ENCODE data around the gene TXNDC11.

TXNDC11 gene

DNA sequence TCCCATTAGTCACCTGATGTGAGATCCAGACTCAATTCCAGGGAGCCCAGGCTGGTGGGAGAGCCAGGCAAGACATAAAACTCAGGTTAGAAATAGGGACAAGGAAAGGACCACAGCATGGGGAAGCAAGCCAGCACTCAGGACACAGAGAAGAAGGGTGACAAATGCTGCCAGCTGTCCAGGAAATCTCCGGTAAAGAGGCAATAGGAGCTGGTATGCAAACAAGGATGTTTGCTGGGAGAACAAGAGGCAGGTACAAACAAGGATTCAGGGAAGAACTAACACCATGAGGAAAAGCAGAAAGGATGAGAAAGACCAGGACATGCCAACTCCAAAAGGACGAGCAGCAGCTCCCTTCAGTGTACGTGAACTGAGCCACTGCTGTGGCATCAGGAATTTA lies 10.2 kb upstream of the TXNDC11 start:
- no peak for DNase-seq

DNA sequence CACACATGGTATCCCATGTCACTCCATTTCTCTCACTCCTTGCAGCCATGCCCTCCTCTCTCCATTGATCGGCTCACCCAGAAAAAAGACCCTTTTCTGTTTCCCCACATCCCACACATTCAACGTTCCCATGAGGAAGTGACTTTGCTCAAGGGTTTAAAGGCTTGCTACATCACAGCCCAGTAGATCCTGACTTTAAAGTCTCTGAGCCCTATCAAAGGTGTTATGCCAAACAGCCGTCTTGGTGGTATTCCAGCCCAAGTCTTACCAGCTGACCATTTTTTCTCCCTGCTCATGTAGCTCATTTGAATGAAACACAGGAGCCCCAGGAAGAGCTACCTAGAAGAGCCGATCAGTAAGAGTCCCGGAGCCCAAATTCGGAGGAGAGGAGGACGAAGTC lies 7.4 kb upstream of the TXNDC11 start:
- DNase-seq = no peak

DNA sequence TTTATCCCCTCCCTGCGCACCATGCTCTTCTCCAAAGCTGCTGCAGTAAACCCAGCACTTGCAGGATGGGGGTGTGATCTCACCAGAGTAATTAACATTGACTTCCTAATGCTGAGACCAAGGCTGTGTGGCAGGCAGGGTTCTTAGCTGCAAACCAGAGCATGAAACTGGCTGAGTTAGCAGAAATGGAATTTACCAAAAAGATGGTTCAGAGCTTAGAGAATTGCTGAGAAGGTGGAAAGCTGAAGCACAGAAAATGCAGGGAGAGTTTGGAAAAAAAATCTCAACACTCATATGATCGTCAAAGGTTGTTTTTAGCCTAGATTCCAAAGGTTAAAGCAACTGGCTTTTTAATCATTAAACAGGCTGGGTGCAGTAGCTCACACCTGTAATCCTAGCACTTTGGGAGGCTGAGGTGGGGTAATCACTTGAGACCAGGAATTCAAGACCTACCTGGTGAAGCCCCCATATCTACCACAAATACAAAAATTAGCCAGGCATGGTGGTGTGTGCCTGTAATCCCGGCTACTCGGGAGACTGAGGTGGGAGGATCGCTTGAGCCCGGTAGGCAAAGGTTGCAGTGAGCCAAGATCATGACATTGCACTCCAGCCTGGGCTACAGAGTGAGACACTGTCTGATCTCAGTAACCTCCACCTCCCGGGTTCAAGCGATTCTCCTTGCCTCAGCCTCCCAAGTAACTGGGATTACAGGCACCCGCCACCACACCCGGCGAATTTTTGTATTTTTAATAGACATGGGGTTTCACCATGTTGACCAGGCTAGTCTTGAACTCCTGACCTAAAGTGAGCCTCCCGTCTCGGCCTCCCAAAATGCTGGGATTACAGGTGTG lies 6.0 kb upstream of the TXNDC11 start:
- DNase-seq = no peak

DNA sequence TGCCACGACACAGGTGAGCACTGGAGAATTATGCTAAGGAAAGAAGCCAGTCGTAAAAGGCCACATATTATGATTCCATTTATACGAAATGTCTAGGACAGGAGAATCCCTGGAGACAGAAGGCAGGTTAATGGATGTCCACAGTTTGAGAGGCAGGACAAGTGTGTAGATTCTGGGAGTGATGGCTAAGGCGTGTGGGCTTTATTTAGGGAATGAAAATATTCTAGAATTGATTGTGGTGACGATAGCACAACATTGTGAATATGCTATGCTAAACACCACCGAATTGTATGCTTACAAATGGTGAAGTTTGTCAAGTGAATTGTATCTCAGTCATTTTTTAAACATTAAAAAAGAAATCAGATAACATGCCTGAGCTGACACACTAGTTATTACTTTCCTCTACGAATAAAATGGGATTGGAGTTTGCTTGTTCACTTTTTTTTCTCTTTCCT lies 5.3 kb upstream of the TXNDC11 start:
- no peak for DNase-seq

DNA sequence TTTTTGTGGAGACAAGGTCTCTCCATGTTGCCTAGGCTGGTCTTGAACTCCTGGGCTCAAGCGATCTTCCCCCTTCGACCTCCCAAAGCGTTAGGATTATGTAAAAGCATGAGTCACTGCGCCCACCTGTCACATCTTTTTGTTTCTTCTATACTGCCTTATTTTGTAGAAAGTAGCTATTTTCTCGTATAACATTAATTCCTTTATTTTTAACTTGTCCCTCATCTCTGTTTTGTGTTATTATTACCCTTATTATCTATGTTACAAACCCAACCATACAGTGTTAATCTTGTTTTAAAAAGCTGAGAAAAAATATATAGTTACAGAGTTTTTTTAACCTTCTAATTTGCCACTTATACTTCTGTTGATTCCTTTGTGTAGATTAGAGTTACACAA lies 1.4 kb upstream of the TXNDC11 start:
- DNase-seq = no peak

DNA sequence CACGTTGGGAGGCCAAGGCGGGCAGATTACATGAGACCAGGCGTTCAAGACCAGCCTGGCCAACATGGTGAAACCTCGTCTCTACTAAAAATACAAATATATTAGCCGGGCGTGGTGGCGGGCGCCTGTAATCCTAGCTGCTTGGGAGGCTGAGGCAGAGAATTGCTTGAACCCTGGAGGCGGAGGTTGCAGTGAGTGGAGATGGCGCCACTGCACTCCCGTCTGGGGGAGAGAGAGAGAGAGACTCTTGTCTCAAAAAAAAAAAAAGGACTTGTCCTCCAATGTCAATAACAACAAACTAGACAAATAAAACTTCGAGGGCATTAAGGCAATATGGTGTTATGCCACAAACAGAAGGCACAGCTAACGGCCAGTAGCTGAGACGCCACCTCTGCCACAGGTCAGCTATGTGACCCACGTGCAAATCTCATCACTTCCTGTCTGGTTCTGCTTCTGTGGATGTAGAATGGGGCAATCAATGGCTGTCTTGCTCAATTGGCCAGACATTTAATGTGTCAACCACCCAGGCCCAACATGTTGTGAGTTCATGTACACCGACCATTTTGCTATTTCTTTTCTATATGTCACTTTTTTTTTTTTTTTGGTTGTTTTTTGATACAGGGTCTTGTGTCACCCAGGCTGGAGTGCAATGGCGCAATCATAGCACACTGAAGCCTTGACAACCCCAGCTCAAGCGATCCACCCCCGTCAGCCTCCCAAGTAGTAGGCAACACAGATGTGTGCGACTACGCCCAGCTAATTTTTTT lies 834 bp upstream of the TXNDC11 start:
- no peak for DNase-seq

DNA sequence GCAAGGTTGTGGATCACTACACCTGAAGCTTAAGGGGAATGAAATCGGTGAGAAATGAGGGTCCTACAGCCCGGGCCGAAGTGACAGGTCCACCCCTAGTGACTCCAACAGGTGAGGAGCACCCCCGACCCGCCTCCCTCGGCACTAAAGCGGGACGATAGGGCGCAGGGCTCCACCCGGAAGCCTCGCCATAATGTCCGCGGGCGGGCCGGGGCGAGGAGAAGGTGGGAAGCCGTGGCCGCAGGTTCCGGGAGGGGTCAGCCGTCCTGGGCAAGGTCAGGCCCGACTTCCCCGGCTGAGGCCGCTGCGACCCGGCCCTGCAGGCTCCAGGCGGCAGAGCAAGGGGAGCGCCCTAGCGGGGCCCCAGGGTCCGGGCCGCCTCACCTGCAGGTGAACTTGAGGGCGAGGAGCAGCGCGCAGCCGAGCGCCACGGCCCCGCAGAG lies 543 bp downstream of the TXNDC11 start:
- peak; percentile 9 for DNase-seq

DNA sequence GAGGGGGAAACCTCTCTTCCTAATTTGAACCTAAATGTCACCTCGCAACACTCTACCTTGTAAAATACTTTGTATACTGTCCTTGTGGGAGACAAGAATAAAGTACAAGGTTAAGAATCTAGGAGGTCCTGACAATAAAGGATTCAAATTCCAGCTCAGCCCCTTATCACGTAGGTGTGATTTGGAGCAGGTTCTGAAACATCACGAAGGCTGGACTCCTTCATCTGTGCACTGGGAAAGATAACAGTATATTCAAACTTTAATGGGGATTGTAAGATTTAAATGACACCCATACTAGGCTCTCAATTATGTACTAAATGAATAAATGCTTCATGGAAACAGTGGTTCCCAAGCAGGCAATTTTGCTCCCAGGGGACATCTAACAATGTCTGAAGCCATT lies 2.1 kb downstream of the TXNDC11 start:
- no peak for DNase-seq

DNA sequence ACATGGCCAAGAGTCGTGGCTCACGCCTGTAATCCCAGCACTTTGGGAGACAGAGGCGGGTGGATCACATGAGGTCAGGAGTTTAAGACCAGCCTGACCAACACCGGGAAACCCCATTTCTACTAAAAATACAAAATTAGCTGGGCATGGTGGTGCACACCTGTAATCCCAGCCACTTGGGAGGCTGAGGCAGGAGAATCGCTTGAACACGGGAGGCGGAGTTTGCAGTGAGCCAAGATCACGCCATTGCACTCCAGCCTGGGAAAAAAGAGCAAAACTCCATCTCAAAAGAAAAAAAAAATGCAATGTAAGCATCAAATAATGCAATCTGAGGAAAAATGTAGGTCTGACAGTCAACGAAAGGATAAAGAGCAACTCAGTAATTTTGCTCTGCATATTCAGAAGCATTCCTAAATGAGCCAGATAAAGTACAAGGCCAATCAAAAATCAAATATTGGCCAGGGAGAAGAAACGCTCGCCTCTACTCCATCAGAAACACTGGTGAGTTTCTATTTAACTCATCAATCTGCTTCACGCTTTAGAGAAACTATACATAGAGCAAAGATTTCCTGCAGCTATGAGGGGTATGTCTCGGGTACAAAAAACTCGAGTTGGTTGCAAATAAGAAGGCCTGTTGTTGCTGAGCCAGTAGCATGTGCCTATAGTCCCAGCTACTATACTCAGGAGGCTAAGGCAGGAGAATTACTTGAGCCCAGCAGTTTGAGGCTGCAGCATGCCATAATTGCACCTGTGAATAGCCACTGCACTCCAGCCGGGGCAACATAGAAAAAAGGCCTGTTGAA lies 3.7 kb downstream of the TXNDC11 start:
- DNase-seq = no peak

DNA sequence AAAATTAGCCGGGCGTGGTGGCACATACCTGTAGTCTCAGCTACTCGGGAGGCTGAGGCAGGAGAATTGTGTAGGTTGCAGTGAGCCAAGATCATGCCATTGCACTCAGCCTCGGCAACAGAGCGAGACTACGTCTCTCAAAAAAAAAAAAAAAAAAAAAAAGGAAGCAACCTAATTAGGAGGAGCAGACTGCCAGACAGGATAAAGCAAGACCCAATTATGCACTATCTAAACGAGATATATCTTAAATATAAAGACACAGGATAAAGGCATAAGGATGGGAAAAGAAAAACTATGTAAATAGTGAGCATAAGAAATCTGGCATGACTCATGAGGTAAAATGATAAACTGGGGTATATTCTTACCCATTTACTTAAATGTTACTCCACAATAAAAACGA lies 4.9 kb downstream of the TXNDC11 start:
- no peak for DNase-seq

DNA sequence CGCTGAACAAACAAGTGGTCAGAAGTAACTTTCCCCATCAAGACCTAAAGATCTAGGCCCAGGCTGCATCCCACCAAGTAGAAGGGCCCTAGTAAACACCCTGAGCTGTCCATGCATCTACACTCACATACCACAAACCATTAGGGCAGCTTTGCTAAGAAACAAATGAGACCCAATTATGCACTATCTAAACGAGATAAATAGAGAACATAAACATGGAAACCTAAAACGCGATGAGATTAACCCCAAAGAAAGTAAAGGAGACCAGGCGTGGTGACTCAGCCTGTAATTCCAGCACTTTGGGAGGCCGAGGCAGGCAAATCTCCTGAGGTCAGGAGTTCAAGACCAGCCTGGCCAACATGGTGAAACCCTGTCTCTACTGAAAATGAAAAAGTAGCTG lies 5.8 kb downstream of the TXNDC11 start:
- DNase-seq = no peak

DNA sequence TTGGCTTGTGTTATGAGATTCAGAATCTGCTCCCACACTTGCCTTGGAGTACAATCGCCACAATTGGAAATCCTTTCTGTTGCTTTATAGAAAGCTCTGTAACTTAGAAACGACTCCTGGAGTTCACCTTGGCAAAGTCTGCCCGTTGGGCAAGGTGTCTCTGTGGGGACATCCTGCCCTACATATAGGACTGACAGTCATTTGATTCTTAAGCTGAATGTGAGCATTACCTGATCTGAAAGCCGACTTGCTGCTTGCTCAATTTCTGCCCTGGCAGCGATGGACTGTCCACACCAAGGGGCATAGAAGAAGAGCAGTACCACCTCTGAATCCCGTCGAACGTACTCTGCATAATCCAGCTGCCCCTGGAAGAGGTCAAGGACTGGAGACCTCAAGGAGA lies 6.9 kb downstream of the TXNDC11 start:
- no peak for DNase-seq

DNA sequence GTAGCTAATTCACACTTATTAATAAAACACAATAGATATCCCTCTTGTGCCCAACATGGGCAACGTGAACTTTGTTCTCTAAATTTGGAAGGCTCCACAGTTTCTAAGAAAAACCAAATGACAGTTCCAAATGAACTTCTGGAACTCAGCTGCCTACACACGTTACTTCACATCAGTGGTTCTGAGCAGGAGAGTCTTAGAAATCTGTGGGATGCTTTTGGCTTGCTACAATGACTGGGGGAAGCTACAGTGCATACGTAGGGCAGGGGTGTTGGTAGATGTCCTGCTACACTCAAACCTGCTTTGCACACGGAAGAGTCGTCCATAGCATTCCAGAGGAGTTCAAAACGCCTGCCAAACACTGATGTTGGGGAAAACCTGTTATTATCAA lies 8.0 kb downstream of the TXNDC11 start:
- DNase-seq = no peak

DNA sequence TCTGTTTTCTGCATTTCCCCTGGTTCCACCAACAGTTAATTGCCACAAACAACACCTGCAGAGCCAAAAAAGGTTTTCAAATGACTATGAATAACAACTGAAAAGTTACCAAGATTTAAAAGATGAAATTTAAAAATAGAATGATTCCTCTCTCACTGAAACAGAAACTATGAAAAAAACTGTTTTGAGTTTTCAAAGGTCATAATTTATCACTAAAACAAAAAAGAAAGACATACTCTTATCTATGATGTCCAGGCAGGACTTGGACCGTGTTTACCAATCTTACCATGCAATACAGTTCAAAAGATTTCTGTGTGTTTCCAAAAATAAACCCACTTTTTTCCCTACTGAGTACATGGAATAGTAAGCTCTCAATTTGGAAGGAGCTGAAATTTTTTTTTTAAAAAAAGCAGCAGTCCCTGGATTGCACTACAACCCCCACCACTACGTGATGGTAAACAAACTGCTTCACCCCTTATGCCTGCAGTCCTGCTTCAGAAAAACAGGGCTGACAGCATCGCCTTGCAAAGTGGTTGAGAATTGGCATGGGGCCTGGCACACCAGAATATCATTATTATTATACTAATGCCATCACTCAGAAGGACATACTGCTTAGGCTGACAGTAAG lies 8.5 kb downstream of the TXNDC11 start:
- no peak for DNase-seq

DNA sequence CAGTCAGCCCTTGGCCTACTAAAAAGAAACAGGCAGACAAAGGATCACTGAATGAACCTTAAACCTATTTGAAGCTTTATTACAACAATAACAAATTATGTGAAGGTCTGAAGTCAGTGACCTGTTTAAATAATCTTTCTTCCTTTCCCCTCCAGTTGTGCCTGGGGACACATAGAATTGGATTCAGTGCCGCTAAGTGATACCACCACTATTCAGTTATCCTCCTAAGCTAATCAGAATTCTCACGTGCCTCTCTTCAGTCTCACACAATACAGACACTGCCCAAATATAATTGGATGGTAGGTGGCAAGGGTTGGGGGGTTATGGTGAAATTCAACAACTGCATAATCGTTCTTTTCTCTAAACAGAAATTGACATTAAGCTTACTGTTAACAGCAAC lies 11.4 kb downstream of the TXNDC11 start:
- DNase-seq = no peak

DNA sequence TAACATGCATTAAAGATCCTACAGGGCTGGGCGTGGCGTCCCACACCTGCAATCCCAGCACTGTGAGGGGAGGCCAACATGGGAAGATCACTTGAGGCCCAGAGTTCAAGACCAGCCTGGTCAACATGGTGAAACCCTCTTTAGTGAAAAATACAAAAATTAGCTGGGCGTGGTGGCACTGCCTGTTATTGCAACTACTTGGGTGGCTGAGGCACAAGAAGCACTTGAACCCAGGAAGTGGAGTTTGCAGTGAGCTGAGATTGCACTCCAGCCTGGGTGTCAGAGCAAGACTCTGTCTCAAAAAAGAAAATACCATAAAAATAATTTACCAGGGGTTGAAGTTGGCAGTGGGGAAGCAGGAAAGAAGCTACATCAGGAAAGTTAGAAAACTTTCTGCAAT lies 12.9 kb downstream of the TXNDC11 start:
- no peak for DNase-seq

DNA sequence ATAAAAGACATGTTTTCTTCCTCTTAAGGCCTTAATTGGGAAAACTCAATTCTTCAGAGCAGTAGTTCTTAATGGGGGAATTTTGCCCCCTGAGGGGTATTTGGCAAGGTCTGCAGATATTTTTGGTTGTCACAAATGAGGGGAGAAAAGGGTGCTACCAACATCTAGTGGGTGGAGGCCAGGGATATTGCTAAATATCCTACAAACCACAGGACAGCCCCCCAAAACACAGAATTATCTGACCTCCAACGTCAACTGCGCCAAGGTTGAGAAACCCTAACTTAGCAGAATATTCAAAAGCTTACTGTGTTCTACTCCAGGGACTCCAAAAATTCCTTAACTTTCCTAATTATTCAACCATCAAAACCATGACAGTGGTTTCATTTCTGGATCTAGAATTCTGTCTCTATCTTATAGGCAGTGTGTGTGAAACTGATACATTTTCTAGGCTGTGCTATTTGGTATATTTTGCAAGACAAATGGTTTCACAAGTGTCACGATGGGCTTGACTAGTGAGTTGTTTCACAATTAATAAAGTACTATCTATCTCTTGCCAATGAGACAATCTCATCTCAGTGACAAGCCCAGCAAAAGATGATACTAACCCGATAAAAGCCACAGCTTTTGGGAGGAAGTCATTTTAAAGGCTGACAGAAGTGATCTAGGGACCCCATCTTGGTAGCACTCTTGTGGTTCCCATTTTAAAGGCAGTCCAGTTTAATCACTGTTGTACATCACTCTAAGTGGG lies 14.7 kb downstream of the TXNDC11 start:
- no peak for DNase-seq

DNA sequence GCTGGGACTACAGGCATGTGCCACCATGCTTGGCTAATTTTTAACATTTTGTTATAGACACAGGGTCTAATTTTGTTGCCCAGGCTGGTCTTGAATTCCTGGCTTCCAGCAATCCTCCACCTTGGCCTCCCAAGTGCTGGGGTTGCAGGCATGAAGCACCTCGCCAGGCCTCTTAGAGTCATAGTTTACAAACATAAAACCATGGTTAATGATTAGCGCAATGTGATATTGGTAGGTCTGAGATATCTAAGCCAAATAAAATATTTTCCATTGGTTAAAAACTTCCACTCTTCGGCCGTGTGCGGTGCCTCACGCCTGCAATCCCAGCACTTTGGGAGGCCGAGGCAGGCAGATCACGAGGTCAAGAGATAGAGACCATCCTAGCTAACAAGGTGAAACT lies 16.6 kb downstream of the TXNDC11 start:
- no peak for DNase-seq

DNA sequence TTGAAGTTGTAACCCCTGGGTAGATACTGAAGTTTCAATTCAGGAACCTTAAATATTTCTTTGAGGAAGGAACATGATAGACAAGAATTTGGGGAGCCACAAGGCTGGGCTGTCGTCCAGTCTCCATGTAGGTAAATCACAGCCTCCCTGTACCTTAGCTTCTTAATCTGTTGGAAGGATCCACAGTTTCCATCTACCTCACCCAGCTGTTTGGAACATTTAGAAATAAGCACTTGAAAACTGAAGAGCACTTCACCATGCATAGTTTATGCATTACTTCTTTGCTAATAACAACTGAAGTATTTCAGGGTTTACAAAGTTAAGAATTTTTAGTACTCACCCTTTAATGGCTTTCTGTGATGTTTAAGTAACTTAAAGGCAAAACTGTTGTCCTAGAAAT lies 17.2 kb downstream of the TXNDC11 start:
- no peak for DNase-seq

DNA sequence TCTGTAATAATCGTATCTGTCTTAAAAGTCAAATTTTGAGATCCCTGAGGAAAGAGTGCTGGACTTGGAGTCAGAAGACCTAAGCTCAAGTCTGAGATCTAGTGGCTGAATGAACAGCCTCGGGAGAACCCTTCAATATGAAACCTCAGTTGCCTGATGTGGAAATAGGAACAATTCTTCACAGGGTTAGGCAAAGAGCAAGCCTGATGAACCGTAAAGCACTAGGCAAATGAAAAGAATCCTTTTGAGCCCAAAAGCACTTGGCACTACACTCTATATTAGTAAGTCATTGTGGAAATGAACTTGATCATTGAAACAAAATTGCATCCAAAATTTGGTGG lies 20.2 kb downstream of the TXNDC11 start:
- no peak for DNase-seq

DNA sequence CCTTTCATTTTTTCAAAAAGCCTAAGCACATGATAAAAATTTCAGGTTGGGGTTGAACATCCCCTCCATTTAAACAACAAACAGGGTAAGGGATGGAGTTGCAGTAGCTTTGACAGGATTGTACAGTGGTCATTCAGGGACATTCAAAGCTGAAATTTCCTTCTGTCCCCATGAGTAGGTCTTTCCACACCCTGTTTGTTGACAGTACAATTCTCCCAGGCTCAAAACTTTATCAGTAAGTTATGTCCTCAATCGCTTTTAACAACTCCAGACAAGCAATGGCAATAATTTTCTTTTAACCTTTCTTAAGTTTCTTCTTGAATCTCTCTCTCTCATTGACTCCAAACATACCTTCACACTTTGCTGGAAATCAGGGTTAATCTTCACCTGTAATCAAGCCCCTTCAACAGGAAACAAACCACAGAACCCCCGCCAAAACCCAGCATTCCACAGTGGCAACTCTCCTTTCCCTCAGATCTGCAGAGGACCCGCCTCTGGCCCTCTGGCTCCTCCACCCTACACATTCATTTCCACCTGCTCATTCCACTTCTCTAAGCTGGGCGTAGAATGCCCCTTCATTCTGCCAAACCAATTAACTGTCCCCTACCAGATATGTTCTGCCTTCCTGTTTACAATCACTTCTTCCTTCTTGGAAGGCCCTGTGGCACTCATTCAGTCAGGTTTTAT lies 20.7 kb downstream of the TXNDC11 start:
- DNase-seq = no peak

DNA sequence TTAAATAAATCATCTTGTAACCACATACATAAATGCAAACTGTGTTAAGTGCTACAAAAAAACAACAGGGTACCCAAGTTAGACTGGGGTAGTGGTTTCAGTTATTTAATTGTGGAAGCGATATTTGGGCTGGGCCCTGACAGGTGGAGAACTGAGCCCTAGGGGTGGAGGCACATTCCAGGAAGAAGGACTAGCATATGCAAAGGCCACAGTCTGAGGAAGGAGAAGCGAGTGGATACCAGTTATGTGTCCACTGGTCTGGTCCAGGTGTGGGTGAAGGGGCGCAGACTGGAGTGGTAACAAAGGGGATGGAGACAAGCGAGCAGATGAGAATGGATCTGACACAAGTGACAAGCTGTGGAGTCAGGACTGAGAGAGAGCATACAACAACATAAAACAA lies 22.9 kb downstream of the TXNDC11 start:
- no peak for DNase-seq

Data from activated T-cell treated with anti-CD3 and anti-CD28 coated beads for 4 hours (primary cell).